HG03135 (cell line): ENCODE data around the gene A2M.

Experiments used
- ATAC-seq: cut with Tn5 transposase; IDR thresholded peaks from one replicate; pipeline ENCODE4 v1.9.1; 2021; ENCODE audit warnings: mild to moderate bottlenecking, moderate library complexity; ENCODE audit not compliant: unreplicated experiment

A2M gene

DNA sequence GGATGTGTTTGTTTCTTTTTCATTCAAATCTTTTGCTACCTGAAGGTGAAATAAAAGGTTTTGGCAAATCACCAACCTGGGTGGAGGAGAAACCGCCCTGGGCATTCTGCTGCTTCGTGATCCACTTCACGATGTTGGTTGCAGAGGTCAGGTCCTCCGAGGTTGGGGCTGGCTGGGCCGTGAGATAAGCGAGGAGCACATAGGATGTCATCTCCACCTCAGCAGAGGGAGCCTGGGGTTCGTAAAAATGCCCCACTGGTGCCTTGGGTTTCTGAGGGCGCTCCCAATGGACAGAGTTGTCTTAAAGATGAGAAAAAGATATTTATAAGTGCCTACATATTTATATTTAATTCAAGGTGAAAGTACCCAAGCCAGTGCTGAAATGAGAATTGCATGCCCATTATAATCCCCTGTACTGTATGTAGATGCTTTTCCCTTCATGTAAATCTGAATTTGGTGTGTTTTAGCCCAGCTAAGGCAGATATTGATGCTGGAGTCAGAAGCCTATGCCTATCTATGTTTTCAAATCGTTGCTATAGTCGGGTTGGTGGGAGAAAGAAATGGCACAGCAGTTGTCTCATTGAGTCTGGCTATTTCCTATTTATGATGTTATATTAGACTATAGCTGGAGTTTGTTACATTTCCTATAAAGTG is 41.1 kb downstream of the A2M start:
- ATAC-seq: no peak

DNA sequence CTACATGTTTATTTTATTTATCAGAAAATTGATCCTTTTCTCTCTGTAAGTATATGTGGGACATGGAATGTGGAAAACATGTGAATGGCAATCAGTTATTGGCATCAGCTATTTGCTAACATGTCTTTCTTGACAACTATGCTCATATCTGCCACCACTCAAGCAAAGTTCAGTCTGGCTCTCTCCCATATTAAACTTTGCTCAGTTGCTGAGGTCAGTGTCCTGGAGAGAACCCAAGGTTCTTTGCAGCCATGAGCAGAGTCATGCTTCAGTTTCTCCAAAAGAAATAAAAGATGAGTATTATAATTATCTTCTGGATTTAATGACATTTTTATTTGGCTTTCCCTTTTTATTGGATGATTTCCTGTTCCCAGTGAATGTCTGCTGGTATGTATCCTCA is 42.6 kb downstream of the A2M start:
- no peak for ATAC-seq

DNA sequence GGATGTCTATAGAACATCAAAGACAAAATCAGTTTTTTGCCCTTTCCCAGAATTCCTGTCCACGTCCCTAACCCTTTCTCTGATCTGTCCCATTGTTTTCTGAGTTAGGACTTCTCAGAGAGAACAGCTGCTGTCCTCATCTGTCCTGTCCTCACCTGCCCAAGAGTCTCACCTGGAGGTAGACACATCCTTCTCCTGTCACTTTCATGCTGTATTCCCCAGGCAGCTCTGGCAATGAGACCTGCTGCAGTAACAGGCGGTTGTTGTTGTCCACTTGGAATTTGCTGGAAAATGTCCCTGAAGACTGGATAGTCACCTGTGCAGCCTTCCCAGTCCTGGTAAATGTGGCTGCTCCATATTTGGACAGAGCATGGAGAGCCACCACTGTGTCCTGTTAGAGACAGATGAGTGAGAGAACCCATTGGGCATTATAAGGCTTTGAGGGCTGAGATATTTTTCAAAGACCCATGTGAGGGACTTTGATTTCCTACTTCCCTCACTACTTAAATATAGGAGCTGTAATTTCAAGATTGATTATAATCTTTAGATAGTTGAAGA is 43.2 kb downstream of the A2M start:
- ATAC-seq: no peak

DNA sequence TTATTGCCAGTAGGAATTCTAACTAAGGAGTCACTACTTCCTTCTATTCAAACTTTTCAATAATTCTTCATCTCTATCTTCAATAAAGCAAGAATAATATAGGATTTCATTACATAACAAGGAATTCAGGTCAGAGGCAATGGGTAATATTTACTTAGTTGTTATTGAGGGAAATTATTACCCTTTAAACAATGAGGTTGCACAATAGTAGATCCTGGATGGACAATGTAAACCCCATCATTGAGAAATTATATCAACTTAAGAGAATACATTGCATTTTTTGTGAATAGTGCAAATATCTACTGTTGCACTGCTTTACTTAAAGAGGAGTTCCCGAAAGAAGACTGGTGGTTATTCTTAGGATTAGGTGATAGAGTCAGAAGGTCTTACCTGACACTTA is 43.8 kb downstream of the A2M start:
- ATAC-seq: no peak

DNA sequence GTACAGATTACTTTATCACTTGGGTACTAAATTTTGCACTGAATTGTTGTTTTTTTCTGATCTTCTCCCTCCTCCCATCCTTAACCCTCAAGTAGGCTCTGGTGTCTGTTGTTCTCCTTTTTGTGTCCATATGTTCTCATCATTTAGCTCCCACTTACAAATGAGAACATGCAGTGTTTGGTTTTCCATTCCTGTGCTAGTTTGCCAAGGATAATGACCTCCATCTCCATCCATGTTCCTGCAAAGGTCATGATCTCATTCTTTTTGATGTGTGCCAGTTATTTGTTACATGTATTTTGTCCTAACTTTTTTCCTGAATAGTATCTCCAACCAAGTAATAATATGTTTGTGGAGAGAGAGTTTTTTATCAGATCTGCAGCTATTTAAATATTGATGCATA is 44.2 kb downstream of the A2M start:
- ATAC-seq: no peak

DNA sequence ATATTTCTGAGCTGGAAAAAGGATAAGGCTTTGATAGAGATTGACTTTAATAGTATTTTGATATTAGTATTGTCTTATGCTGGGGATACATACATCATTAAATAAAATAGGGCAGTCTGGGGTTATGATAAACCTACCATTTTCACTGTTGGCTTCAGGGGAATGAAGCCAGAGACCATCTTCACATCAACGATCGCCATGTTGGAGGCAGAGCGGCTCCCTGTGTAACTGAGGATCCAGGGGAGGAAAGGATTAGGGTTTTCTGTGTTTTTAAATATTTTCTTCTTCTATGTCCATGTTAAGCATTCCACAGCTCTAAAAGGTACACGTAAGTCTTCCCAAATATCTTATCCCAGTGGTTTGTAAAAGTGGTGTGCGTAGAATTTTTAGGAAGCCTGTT is 45.4 kb downstream of the A2M start:
- no peak for ATAC-seq

DNA sequence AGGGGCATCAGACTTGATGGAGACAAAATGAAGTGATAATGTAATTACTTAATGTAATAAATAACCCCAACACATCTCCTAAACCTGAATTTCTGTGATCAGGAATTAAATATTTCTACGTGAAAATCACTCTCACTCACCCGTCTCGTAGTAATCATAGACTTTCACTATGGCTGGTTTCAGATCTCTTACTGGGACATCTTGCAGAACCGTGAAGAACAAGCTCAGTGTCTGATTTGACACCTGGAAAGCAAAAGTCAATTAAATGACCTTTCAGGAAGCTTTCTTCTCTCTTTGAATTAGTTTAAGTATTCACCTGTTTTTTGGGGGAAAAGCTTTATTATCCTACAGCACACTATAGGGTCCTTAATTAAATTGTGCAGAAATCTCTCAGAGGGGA is 47.1 kb downstream of the A2M start:
- ATAC-seq: no peak

DNA sequence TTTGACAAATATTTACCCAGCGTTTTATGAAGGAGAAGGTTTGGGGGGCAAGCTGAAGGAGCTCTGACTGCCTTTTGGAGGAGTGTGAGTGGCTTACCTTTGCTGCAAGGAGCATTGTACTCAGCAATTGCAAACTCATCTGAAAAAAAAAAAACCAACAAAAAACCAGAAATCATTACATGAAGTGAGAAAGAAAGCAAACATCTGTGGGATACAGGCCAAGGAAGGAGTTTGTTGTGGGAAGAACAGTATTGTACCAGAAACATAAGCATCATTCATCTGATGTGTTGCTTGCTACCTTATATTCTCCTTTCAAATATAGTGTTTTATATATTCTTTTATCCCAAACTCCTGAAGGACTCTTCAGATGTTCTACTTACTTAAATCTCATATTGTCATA is 47.6 kb downstream of the A2M start:
- ATAC-seq: no peak

DNA sequence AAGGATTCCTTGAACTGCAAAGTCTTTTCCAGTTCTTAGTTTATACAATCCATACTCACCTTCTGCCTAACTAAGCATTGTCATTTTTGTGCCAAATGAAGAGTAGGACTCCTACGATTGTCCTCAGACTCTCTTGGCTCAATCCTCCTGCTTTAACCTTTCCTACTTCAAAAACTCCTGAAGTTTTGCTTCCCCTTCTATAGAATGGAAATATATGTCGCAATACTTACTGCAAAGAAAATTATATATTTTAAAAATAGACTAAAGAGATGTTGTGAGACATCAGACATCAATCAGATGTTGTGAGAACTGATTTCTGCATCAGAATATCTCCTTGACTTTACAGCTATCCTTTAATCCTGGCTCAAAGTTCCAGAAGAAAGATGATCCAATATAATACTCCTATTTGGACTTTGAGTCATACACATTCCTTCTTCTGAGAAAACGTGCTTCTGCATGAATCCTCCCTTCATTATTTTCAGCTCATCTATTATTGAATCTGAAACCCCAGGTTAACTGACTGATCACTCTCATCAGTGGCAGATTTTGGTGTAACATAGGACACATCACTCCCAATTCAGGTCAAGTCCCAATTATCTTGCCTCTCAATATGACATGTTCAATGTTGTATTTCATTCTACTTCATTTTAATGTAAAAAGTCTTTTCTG is 48.8 kb downstream of the A2M start:
- ATAC-seq: no peak

DNA sequence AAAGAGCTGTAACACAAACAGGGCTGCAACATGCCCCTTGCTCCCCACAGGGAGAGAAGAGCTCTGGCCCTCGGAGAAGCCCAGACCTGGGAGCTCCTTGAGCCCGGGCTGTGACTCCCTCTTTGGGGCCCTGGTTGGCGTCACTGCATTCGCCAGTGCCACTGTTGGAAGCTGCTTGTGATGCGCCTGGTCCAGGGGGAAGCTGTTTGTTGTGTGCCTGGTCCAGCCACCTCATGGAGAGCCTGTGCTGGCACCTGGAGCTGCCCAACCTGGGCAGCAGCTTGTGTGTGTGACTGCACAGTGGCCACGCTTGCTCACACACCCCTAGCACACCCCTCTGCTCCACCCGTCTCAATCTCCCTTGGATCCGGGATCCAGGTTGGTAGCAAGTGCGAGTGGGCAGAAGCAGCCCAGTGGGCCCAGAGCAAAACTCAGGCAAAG is 49.5 kb downstream of the A2M start:
- ATAC-seq: no peak

DNA sequence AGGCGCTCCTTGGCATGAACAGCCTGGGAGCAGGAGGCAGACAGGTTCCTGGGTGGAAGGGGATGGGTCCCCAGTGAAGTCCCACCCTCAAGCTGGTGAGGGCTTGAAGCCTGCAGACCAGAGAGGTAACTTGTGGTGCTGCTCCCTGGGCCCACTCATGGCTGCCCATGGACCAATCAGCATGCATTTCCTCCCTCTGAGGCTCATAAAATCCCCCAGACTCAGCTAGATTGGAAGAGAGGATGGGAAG is 50.2 kb downstream of the A2M start:
- no peak for ATAC-seq

DNA sequence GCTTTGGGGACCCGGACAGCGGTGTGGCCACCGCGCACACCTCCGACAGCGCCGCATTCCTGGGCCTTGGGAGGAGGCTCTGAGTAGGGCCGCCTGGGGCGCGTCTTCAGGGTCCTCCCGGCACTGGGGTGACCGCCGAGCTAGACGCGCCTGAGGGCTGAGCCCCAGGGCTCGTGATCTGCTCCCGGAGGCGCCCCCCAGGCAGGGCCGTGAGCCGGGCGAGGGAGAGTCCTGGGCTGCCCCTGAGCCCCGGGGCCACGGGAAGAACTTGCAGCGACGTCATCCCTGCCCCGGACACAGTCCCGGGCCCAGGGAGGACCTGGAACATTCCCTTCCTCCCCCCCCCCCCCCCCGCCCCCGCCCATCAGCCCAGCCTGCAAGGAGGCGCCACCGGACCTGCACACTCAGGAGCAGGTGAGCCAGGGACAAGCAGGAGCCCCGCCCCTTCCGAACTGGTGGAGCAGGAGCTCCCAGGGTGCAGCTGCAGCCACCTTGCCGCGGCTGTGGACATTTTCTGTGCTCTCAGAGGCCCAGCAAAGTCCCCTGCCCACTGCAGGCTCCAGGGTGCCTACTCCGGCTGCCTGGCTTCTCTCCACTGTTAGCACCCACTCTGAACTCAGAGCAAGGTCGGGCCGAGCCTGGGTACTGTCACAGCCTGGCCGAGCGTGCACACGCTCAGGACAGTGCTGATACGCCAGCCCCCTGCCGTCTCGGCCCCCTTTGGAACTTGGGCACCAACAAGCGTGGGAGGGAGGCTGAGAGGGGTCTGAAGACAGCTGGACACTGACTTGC is 50.7 kb downstream of the A2M start:
- ATAC-seq: no peak

DNA sequence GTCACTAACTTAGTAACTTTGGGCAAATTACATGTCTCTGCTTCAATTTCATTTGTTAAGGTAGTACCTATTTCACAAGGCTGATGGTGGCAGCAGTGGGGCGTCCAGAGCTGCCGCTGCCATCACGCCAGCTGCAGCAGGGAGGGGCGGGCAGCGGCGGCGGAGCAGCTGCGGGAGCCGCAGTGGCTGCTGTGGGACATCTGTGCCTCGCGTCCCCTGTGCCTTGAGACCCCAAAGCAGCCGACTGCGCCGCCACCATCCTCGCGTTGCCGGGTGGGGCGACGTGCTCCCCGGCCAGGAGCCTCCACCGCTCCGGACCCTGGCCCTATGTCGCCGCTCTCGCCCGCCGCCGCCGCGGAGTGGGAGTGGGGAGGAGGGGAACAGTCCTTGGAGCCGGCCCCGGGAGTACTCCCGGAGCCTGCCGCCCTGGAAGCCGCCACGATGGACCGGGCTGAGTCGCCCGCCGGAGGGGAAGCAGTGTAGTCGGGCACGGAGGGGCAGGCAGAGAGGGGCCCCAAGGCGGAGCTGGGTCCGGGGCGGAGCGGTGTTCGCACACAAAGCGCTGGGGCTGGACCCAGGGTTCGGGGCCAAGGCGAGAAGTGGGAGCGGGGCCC is 51.4 kb downstream of the A2M start:
- no peak for ATAC-seq

DNA sequence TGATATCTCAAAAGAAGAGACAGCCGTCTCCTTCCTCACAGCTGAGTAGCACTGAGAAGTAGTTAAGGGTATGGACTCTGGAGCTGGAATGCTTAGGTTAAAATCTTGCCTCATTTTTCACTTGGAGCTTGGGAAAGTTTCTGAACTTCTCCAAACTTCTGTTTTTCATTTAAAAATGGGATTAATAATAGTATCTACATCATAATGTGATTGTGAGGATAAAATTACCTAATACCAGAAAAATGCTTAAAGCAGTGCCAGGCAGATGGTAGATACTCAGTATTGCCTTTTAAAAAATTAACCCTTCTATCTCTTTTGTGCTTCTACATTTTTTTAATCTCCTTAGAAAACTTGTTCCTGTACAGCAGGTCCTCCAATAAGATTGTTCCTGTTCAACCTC is 63.1 kb downstream of the A2M start:
- ATAC-seq: no peak

DNA sequence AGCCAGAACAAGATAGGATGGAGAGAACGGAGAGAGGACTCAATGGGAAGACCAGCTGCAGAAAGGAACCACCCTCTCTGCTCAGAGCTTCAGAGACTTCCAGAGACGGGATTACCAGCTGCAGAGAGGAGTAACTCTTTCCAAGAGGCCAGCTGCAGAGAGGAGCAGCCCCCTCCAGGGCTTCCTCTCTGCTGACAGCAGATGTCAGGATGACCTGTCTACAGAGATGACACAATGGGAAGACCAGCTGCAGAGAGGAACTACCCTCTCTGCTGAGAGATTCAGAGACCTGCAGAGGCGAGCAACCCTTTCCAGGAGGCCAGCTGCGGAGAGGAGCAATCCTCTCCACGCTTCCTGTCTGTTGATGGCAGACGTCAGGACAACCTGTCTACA is 64.6 kb downstream of the A2M start:
- ATAC-seq: no peak

DNA sequence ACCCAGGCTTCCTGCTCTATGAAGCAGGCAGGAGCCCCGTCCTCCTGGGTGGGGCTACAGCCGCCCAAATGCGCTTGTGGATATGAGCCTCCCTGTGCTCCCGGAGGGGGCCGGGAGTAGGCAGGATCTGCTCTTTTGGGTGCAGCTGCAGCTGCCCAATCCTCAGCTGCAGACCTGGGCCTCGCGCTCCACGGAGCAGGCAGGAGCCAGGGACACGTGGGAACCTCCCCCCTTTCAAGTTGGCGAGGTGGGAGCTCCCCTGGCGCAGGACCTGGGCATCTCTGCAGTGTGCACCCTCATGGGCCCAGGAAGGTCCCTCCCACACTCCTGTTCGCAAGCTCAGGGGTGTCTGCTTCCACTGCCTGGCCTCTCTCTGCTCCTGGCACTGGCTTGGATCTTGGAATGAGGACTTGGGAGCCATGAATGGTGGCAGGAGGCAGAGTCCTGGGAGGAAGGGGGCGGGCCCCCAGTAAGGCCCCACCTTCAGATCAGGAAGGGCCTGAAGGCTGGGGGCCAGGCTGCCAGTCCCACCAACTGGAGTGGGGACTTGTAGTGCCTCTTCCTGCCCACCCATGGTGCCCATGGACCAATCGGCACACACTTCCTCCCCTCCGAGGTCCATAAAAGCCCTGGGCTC is 65.1 kb downstream of the A2M start:
- ATAC-seq: no peak

DNA sequence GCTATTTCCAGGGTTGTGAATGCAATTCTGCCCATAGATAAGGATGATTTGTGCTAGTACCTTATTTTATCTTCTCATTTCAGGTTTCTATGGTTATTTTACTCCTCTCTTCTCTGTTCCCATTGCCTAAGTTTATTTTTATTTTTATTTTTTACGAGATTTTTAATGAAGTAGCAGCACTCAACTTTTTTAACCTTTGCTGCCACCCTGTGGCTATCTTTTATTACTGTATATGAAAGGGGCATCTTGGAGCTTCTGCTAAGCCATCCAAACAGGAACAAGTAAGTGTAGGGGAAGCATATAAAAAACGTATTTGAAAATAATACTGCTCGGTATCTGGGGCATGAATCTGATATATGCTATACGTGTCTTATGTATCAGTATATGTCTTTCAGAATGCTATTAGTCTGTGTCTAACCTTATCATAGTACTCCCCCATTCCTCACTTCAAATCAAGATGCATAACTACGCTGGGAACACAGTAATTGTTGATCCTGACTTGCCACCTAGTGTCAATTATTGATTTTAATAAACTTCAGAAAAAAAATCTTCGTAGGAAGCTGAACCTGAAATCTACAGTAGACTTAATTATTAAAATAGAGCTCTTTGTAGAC is 66.1 kb downstream of the A2M start:
- ATAC-seq: no peak

DNA sequence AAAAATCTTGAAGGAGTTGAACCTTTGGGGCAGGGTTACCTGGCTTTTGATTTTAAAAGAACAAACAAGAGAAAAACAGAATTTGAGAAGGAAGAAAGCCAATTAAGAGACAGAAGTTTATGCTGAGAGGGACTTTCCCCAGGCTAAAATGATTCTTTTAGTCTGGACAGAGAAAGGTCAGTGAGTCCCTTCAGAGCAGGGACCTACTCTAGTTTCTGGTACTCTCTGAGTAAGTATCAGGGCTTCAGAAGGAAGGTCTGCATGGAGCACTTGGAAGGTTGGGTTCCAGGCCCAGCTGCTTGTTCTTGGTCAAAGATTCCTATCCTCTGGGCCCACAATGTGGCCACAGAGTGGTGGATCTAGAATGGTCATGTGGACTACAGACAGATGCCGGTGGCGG is 66.8 kb downstream of the A2M start:
- ATAC-seq: no peak

DNA sequence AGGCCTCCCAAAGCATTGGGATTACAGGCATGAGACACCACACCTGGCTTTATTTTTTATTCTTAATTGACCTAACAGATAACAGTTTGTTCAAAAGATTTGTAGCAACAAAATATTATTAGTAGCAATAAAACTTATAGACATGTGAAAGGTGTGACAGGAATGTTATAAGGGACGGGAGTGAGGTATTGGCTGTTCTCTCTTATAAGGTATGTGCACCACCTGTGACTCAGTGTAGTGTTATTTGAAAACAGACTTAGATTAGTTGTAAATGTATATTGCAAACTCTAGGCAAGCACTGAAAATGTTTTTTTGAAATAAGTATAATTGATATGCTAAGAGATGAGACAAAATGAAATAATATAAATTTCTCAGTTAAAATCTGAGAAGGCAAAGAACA is 68.6 kb downstream of the A2M start:
- ATAC-seq: no peak

DNA sequence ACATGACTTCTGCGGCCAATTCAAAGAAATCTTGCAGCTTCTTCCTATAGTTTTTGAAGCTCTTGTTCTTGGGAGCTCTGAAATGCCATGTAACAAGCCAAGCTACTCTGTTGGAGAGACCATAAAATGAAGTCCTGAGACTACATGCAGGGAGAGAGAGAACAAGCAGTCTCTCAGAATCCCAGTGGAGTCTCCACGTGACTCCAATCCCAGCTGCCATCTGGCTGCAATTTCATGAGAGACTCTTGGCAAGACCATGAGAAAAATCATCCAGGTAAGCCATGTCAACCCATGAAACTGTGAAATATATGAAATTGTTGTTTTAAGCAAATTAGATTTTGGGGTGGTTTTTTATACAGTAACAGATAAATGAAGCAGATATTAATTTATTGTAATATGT is 72.0 kb downstream of the A2M start:
- ATAC-seq: no peak

DNA sequence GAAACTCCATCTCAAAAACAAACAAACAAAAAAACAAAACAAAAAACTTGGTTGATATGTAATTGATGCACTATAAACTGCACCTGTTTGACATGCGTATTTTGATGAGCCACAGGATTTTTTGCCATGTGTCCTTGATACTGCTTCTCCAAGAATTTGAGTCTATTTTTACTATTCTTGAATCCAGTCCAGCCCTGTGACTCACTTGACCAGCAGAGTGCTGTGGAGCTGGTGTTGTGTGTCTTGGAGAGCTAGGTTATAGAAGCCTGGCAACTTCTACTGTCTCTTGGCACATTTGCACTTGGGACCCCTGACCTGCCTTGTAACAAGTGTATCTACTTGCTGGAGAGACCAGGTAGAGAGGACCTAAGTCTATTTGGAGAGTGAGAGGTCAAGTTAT is 74.4 kb downstream of the A2M start:
- no peak for ATAC-seq
